ENCODE results near the gene LRRC23. TPM values are rescaled to one million over a fixed set of nuclear protein-coding genes. Genes with fewer than 3 reads are reported as not detected.
A peak's percentile ranks its signal among the peaks of the same experiment; 100 is the strongest.

LRRC23 gene
- total RNA-seq, 6 experiments from 2014 or later, result 0.93 to 4.3 (median 2.6) TPM

DNA sequence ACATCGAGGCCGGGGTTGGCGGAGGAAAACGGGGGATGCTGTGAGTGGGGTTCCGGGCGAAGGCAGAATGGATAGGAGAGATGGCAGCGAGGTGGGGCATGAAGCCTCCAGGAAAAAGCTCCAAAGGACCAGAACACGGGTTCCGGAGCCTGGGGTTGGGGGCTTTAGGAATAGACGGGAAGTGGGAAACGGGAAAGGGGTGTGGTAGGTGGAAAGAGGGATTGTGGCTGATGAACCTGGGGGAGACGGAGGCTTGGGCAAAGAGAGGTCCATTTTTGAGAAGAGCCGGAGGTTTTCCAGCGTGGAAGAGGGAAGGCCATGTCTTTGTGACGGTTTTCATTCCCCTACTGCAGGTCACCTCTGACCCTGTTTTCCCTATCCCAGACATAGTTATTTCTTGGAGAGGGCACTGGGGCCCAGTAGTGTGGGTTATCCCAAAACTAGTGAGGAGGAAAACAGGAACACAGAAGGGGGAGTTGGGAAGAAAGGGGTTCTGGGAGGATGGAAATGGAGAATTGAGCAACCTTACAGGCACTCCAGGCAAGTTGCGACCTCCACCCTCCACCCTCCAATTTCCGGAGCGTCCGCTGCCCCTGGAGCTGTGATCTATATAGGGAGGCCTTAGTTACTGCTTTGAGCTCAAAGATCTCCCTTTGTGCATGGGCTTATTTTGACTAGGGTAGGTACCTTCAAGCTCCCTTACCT is 24.2 kb downstream of the LRRC23 start:
- Histone ChIP-seq H3K9me3 (no peaks in the 10 kb centered on the region), H3K27ac (peak overlapping the region; percentile 56 to 85 (median 62)), H3K4me1 (peaks cover 0 to 44% (median 18%) of the 10 kb centered on the region in 4 donors), H3K36me3 (peaks cover 0 to under 1% (median 0%) of the 10 kb centered on the region in 4 donors), H3K27me3 (no peaks in the 10 kb centered on the region), H3K4me3 (peak overlapping the region; percentile 67 to 68 (median 68))
- ATAC-seq, result no peak
- WGBS (ENCODE audit: insufficient coverage, low coverage, low lambda C conversion rate, missing lambda C conversion rate), result 14% methylated on average over 19 of the region's 19 CpGs
- TF ChIP-seq POLR2A (IDR thresholded peaks at IDR 0.05), result no peak
- TF ChIP-seq CTCF (IDR thresholded peaks at IDR 0.05), result no peak
- intact Hi-C loops (cut with DNase I), result no loop called here
- no peak for DNase-seq

DNA sequence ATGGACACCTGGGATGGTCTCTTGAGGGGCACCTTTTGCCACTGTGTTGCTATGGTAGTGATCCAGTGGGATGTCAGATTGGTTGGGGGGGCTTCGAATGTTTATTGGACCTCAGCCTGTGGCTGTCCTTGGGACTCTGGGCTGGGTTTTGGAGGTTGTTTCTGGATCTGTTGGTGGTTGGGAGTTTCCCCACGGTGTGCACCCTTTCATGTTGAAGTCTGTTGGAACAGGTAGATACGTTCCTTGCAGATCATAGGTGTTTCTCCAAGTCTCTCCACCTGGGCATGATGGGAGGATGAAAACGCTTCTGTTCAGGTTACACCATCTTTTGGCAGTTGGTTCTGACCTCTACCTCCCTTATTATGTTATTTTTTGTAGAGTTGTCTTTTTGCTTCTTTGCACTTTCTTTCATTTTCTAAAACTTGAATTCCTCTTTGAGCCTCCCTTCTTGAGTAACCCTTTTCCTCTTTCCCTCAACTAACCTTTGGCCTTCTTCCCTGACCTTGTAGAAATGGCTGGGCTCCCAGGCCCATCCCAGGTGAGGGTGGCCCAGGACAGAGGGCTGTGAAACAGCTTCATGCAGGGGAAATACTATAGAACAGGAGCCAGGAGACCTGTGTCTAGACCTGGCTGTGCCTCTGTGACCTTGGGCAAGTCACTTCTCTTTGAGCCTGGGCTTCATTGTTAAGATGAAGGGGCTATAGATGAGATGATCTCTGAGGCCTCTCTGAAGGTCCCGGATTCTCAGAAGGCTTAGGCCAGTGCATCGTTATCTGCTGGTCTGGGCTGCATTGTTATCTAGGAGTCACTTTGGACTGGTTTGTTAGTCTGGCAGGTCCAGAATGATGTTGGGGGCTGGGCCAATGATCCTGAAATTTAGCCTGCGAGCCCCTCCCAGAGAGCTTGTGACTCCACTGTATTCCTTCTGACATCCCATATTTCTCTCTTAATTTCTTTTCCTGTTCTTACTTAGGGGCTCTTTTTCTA is 25.1 kb downstream of the LRRC23 start:
- DNase-seq (no peak), ATAC-seq (no peak)
- H3K9me3 ChIP-seq, result no peaks in the 10 kb centered on the region
- peaks cover 0 to 37% (median 16%) of the 10 kb centered on the region in 4 donors for H3K4me1 ChIP-seq
- peak overlapping the region; percentile 67 to 68 (median 68) for H3K4me3 ChIP-seq
- WGBS (ENCODE audit: insufficient coverage, low coverage, low lambda C conversion rate, missing lambda C conversion rate), result 79% methylated on average over 3 of the region's 7 CpGs
- H3K36me3 ChIP-seq, result peaks cover 0 to 9% (median 2%) of the 10 kb centered on the region in 4 donors
- peak overlapping the region; percentile 56 to 85 (median 62) for H3K27ac ChIP-seq
- intact Hi-C loops (cut with DNase I), result no loop called here
- H3K27me3 ChIP-seq, result no peaks in the 10 kb centered on the region
- TF ChIP-seq CTCF (IDR thresholded peaks at IDR 0.05) (no peak), POLR2A (IDR thresholded peaks at IDR 0.05) (no peak)

- H3K9me3 ChIP-seq, result no peaks in the 10 kb centered on the region
- 60% methylated on average over 1 of the region's 1 CpG for WGBS (ENCODE audit: insufficient coverage, low coverage, low lambda C conversion rate, missing lambda C conversion rate)
- intact Hi-C loops (cut with DNase I), result no loop called here
- H3K27ac ChIP-seq, result no peak overlapping the region
- no peak for TF ChIP-seq CTCF (IDR thresholded peaks at IDR 0.05)
- TF ChIP-seq POLR2A (IDR thresholded peaks at IDR 0.05), result no peak
- peaks cover 0 to 15% (median 2%) of the 10 kb centered on the region in 4 donors for H3K36me3 ChIP-seq
- H3K27me3 ChIP-seq, result no peaks in the 10 kb centered on the region
- DNase-seq (no peak), ATAC-seq (no peak)
- H3K4me1 ChIP-seq, result peaks cover 0 to 21% (median 6%) of the 10 kb centered on the region in 4 donors
- no peak overlapping the region for H3K4me3 ChIP-seq
These were observed 28.1 kb downstream of the LRRC23 start for GRCh38 chr12:6932766-6933165.

DNA sequence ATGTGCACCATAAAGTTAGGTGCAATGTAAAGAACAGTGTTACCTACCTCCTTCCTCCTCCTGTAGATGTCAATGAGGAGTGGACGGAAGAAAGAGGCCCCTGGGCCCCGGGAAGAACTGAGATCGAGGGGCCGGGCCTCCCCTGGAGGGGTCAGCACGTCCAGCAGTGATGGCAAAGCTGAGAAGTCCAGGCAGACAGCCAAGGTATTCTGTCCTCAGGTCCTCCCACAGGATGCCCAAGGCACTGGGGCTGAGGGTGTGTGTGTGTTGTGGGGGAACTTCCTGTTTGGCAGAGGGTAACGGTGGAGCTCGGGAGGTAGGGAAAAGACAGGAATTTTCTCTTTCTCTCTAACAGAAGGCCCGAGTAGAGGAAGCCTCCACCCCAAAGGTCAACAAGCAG is 29.5 kb downstream of the LRRC23 start:
- ATAC-seq (peak in 1 of 4 donors; percentile 2), DNase-seq (no peak)
- no peak for TF ChIP-seq CTCF (IDR thresholded peaks at IDR 0.05)
- TF ChIP-seq POLR2A (IDR thresholded peaks at IDR 0.05), result no peak
- peaks cover 0 to 26% (median 4%) of the 10 kb centered on the region in 4 donors for H3K4me1 ChIP-seq
- intact Hi-C loops (cut with DNase I), result no loop called here
- H3K9me3 ChIP-seq, result no peaks in the 10 kb centered on the region
- no peaks in the 10 kb centered on the region for H3K27me3 ChIP-seq
- H3K27ac ChIP-seq, result peak overlapping the region in 1 of 3 donors; percentile 38
- no peak overlapping the region for H3K4me3 ChIP-seq
- H3K36me3 ChIP-seq, result peaks cover 0 to 15% (median 2%) of the 10 kb centered on the region in 4 donors
- WGBS (ENCODE audit: insufficient coverage, low coverage, low lambda C conversion rate, missing lambda C conversion rate), result 36% methylated on average over 3 of the region's 8 CpGs

Measured in right lobe of liver (tissue), 6 donors.